Hepatocyte (in vitro differentiated cells): ENCODE data around the gene HOXD10.

ENCODE experiments used
- EZH2 ChIP-seq: fragments of 200-600 bp; sonication (generic); IDR thresholded peaks from 2 replicates; pipeline ENCODE4 v1.6.1; 2016; ENCODE audit warnings: antibody characterized with exemption, mild to moderate bottlenecking, borderline replicate concordance
- EZH2phosphoT487 ChIP-seq: fragments of 200-600 bp; sonication (generic); IDR thresholded peaks from one replicate; pipeline ENCODE4 v1.6.1; 2018; ENCODE audit warnings: antibody characterized with exemption, mild to moderate bottlenecking, low read depth, moderate library complexity; ENCODE audit not compliant: unreplicated experiment, severe bottlenecking
- TF ChIP-seq, protein P1 (sequence below): fragments of 200-600 bp; sonication (generic); IDR thresholded peaks from 2 replicates; pipeline ENCODE4 v1.5.1; 2016; ENCODE audit warnings: antibody characterized with exemption, mild to moderate bottlenecking; ENCODE audit not compliant: poor library complexity

DNA sequence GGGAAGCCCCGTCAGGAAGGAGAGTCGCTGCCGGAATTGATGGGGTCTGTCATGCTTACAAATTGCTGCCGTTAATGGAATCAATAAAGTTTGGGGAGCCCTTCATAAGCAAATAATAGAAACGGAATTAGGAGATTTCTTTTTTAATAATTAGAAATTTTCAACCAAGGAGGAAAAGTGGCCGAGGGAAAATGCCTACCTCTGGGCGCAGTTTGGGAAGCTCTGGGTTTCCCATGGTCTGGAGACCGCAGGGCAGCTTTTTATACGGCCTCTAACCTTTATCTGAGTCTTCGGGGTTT is 34.1 kb upstream of the HOXD10 start:
- TF ChIP-seq EZH2 (peak; percentile 85), EZH2phosphoT487 (no peak)
- TF ChIP-seq, protein P1, sequence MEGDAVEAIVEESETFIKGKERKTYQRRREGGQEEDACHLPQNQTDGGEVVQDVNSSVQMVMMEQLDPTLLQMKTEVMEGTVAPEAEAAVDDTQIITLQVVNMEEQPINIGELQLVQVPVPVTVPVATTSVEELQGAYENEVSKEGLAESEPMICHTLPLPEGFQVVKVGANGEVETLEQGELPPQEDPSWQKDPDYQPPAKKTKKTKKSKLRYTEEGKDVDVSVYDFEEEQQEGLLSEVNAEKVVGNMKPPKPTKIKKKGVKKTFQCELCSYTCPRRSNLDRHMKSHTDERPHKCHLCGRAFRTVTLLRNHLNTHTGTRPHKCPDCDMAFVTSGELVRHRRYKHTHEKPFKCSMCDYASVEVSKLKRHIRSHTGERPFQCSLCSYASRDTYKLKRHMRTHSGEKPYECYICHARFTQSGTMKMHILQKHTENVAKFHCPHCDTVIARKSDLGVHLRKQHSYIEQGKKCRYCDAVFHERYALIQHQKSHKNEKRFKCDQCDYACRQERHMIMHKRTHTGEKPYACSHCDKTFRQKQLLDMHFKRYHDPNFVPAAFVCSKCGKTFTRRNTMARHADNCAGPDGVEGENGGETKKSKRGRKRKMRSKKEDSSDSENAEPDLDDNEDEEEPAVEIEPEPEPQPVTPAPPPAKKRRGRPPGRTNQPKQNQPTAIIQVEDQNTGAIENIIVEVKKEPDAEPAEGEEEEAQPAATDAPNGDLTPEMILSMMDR: no peak
